Measurements from ENCODE around the gene LZTFL1. TPM values are rescaled to one million over a fixed set of nuclear protein-coding genes. Genes with fewer than 3 reads are reported as not detected.

LZTFL1 gene
- total and polyA plus RNA-seq, 4 donors: 3.4 to 11.8 (median 5.7) TPM

GRCh38 chr3:45774581-45775521 lies 67.1 kb downstream of the LZTFL1 start (continued):
- TF ChIP-seq CTCF (IDR thresholded peaks at IDR 0.05; ENCODE audit: low read depth, low read length, missing input control) (no peak), GABPA (IDR thresholded peaks at IDR 0.05 in 1 of 2, conservative IDR thresholded peaks at IDR 0.05 in 1 of 2) (no peak), YY1 (IDR thresholded peaks at IDR 0.05) (no peak), TAF1 (conservative IDR thresholded peaks at IDR 0.05) (no peak)

GRCh38 chr3:45773714-45774449 lies 68.0 kb downstream of the LZTFL1 start:
- H3K9ac ChIP-seq (ENCODE audit: low read depth in 1 of 2, low read length in 2 of 2): no peak overlapping the region
- H3K4me1 ChIP-seq (ENCODE audit: control insufficient read depth in 4 of 4, insufficient read depth in 4 of 4, low read length in 3 of 4): peaks cover 0 to 8% (median 4%) of the 10 kb centered on the region in 4 donors
- H3K36me3 ChIP-seq (ENCODE audit: control insufficient read depth in 4 of 4, insufficient read depth in 3 of 4, low read depth in 1 of 4, low read length in 3 of 4): no peaks in the 10 kb centered on the region
- H3K27me3 ChIP-seq (ENCODE audit: control insufficient read depth in 4 of 4, insufficient read depth in 4 of 4, low read length in 3 of 4): no peaks in the 10 kb centered on the region
- H3K4me3 ChIP-seq (ENCODE audit: low read depth in 1 of 3, low read length in 3 of 3): no peak overlapping the region
- H3K27ac ChIP-seq (ENCODE audit: low read depth in 1 of 2, low read length in 2 of 2): no peak overlapping the region
- DNase-seq (ENCODE audit: low spot score): no peak
- TF ChIP-seq ZBTB33 (IDR thresholded peaks at IDR 0.05) (no peak), HNF4A (conservative IDR thresholded peaks at IDR 0.05) (no peak), EGR1 (IDR thresholded peaks at IDR 0.05; ENCODE audit: low read depth in 2 of 2) (no peak), ATF3 (IDR thresholded peaks at IDR 0.05) (no peak), NR2F2 (IDR thresholded peaks at IDR 0.05) (peak; percentile 27), REST (IDR thresholded peaks at IDR 0.05) (no peak)
- H3K9me3 ChIP-seq (ENCODE audit: control insufficient read depth in 4 of 4, low read length in 3 of 4): no peaks in the 10 kb centered on the region
- 66% methylated on average over 7 of the region's 7 CpGs for WGBS

Other genes starting within 250 kb of the LZTFL1 start
- 10 to 100 TPM; 16.2 to 23.3 TPM for gene LIMD1, start 247.4 kb downstream of the LZTFL1 start, total RNA-seq
- gene LIMD1, start 247.4 kb downstream of the LZTFL1 start, polyA plus RNA-seq: 1 to 10 TPM; 7.8 to 8.1 TPM
- gene SACM1L, start 152.7 kb downstream of the LZTFL1 start, total RNA-seq: 10 to 100 TPM; 25.5 to 35.5 TPM
- gene SACM1L, start 152.7 kb downstream of the LZTFL1 start, polyA plus RNA-seq: 10 to 100 TPM; 12.2 to 15.5 TPM
- gene SLC6A20, start 45.6 kb downstream of the LZTFL1 start, total RNA-seq: under 1 TPM in 1 of 2 donors, not detected in 1; 0.08 TPM
- under 1 TPM; 0.10 to 0.16 TPM for gene SLC6A20, start 45.6 kb downstream of the LZTFL1 start, polyA plus RNA-seq
- gene CCR9, start 44.4 kb upstream of the LZTFL1 start, total RNA-seq: under 1 TPM in 1 of 2 donors, not detected in 1; 0.28 TPM
- not detected for gene CCR9, start 44.4 kb upstream of the LZTFL1 start, polyA plus RNA-seq
- gene CXCR6, start 101.3 kb upstream of the LZTFL1 start, total RNA-seq: 1 to 10 TPM in 1 of 2 donors, under 1 TPM in 1; 0.75 to 2.9 TPM
- 1 to 10 TPM in 1 of 2 donors, under 1 TPM in 1; 0.60 to 1.2 TPM for gene CXCR6, start 101.3 kb upstream of the LZTFL1 start, polyA plus RNA-seq
- 10 to 100 TPM; 11.9 to 17.1 TPM for gene FYCO1, start 153.7 kb upstream of the LZTFL1 start, total RNA-seq
- gene FYCO1, start 153.7 kb upstream of the LZTFL1 start, polyA plus RNA-seq: 1 to 10 TPM; 3.0 to 8.5 TPM
- gene XCR1, start 185.4 kb upstream of the LZTFL1 start, total RNA-seq: under 1 TPM in 1 of 2 donors, not detected in 1; under 0.01 TPM
- gene XCR1, start 185.4 kb upstream of the LZTFL1 start, polyA plus RNA-seq: under 1 TPM; 0.03 to 0.08 TPM